ENCODE data around the gene FCER2.

The FCER2 gene

GRCh38 chr19:7670790-7671189, 31.1 kb downstream of the FCER2 start:
- TF ChIP-seq CTCF (IDR thresholded peaks at IDR 0.05; ENCODE audit: borderline replicate concordance, control extremely low read depth, extremely low read depth, insufficient read depth, missing control alignments) = no peak
- no peak for DNase-seq (ENCODE audit: low spot score)
- in situ Hi-C loops (cut with MboI; ENCODE audit: low sequenced_read_pairs, unreplicated experiment) = loop anchor here (25.0 kb wide), 1 partner anchor 308 kb away; no protein-coding TSS in a partner anchor

GRCh38 chr19:7670150-7670783, 31.7 kb downstream of the FCER2 start:
- no peak for DNase-seq (ENCODE audit: low spot score)
- no peak for TF ChIP-seq CTCF (IDR thresholded peaks at IDR 0.05; ENCODE audit: borderline replicate concordance, control extremely low read depth, extremely low read depth, insufficient read depth, missing control alignments)
- in situ Hi-C loops (cut with MboI; ENCODE audit: low sequenced_read_pairs, unreplicated experiment) = loop anchor here (25.0 kb wide), 1 partner anchor 308 kb away; no protein-coding TSS in a partner anchor

GRCh38 chr19:7669641-7670040, 32.3 kb downstream of the FCER2 start:
- TF ChIP-seq CTCF (IDR thresholded peaks at IDR 0.05; ENCODE audit: borderline replicate concordance, control extremely low read depth, extremely low read depth, insufficient read depth, missing control alignments) = no peak
- no peak for DNase-seq (ENCODE audit: low spot score)
- in situ Hi-C loops (cut with MboI; ENCODE audit: low sequenced_read_pairs, unreplicated experiment) = loop anchor here (25.0 kb wide), 1 partner anchor 307 kb away; no protein-coding TSS in a partner anchor

- TF ChIP-seq CTCF (IDR thresholded peaks at IDR 0.05; ENCODE audit: borderline replicate concordance, control extremely low read depth, extremely low read depth, insufficient read depth, missing control alignments) = no peak
- no peak for DNase-seq (ENCODE audit: low spot score)
- in situ Hi-C loops (cut with MboI; ENCODE audit: low sequenced_read_pairs, unreplicated experiment) = loop anchor here (25.0 kb wide), 1 partner anchor 307 kb away; no protein-coding TSS in a partner anchor
These were observed 33.1 kb downstream of the FCER2 start, which contains the start of gene RETN for GRCh38 chr19:7668842-7669241. TSS of gene RETN (plus strand) at chr19:7669049. CDS start at chr19:7669327, 278 bp downstream.

- DNase-seq (ENCODE audit: low spot score) = no peak
- in situ Hi-C loops (cut with MboI; ENCODE audit: low sequenced_read_pairs, unreplicated experiment) = loop anchor here (25.0 kb wide), 1 partner anchor 303 kb away; no protein-coding TSS in a partner anchor
- no peak for TF ChIP-seq CTCF (IDR thresholded peaks at IDR 0.05; ENCODE audit: borderline replicate concordance, control extremely low read depth, extremely low read depth, insufficient read depth, missing control alignments)
These were observed 36.9 kb downstream of the FCER2 start for GRCh38 chr19:7665076-7665475.

- DNase-seq (ENCODE audit: low spot score) = no peak
- TF ChIP-seq CTCF (IDR thresholded peaks at IDR 0.05; ENCODE audit: borderline replicate concordance, control extremely low read depth, extremely low read depth, insufficient read depth, missing control alignments) = no peak
- in situ Hi-C loops (cut with MboI; ENCODE audit: low sequenced_read_pairs, unreplicated experiment) = loop anchor here (25.0 kb wide), 1 partner anchor 301 kb away; no protein-coding TSS in a partner anchor
These were observed 38.2 kb downstream of the FCER2 start for GRCh38 chr19:7663706-7664105.

Measured in GM13976 (cell line).